Measurements from ENCODE around the gene ADPRH. TPM values are rescaled to one million over a fixed set of nuclear protein-coding genes. Genes with fewer than 3 reads are reported as not detected.

ADPRH gene
- total RNA-seq, 1 experiment from 2014 or later: 4.7 TPM

GRCh38 chr3:119553823-119554415 is 25.4 kb upstream of the ADPRH start:
- H3K9me3 ChIP-seq (ENCODE audit: low read length): no peaks in the 10 kb centered on the region
- no peak overlapping the region for H3K4me2 ChIP-seq (ENCODE audit: low read length)
- H2AFZ ChIP-seq (ENCODE audit: low read length): no peak overlapping the region
- no peak overlapping the region for H3K27ac ChIP-seq (ENCODE audit: low read length)
- no peak overlapping the region for H3K9ac ChIP-seq (ENCODE audit: low read length)
- CTCF ChIA-PET: no interaction called here
- ATAC-seq (no peak; the same call in 1 of the 2 replicates), DNase-seq (no peak)
- H3K36me3 ChIP-seq (ENCODE audit: low read depth, low read length): no peaks in the 10 kb centered on the region
- H3K4me1 ChIP-seq (ENCODE audit: insufficient read depth, low read length): no peaks in the 10 kb centered on the region
- H3K9me2 ChIP-seq (replicated peaks; ENCODE audit: low read length): no peaks in the 10 kb centered on the region
- H3F3A ChIP-seq (ENCODE audit: low read length, unreplicated experiment): no peaks in the 10 kb centered on the region
- H3K4me3 ChIP-seq (ENCODE audit: low read length): no peak overlapping the region
- H3K79me2 ChIP-seq (ENCODE audit: low read length): no peaks in the 10 kb centered on the region
- H4K20me1 ChIP-seq (ENCODE audit: low read length): no peaks in the 10 kb centered on the region
- TF ChIP-seq EZH2phosphoT487 (IDR thresholded peaks at IDR 0.05; ENCODE audit: borderline replicate concordance, low read length) (no peak), EZH2 (IDR thresholded peaks at IDR 0.05; ENCODE audit: low read length, unreplicated experiment) (no peak), CTCF (conservative IDR thresholded peaks at IDR 0.05; ENCODE audit: low read depth, low read length) (no peak)
- no TSS peak for BruUV-seq (replicated peaks)
- POLR2A ChIA-PET (ENCODE audit: unreplicated experiment): no interaction called here
- intact Hi-C loops (cut with micrococcal nuclease): no loop called here
- H3K27me3 ChIP-seq (ENCODE audit: low read length): no peaks in the 10 kb centered on the region

GRCh38 chr3:119555309-119555735 is 24.0 kb upstream of the ADPRH start:
- H2AFZ ChIP-seq (ENCODE audit: low read length): no peak overlapping the region
- DNase-seq (no peak), ATAC-seq (no peak)
- no peaks in the 10 kb centered on the region for H3K36me3 ChIP-seq (ENCODE audit: low read depth, low read length)
- H3K4me2 ChIP-seq (ENCODE audit: low read length): no peak overlapping the region
- no peak overlapping the region for H3K4me3 ChIP-seq (ENCODE audit: low read length)
- no peaks in the 10 kb centered on the region for H3K4me1 ChIP-seq (ENCODE audit: insufficient read depth, low read length)
- H3K27ac ChIP-seq (ENCODE audit: low read length): no peak overlapping the region
- intact Hi-C loops (cut with micrococcal nuclease): no loop called here
- BruUV-seq (replicated peaks): no TSS peak
- H3K9ac ChIP-seq (ENCODE audit: low read length): no peak overlapping the region
- no peaks in the 10 kb centered on the region for H4K20me1 ChIP-seq (ENCODE audit: low read length)
- H3K9me2 ChIP-seq (replicated peaks; ENCODE audit: low read length): no peaks in the 10 kb centered on the region
- H3K9me3 ChIP-seq (ENCODE audit: low read length): no peaks in the 10 kb centered on the region
- CTCF ChIA-PET: no interaction called here
- H3F3A ChIP-seq (ENCODE audit: low read length, unreplicated experiment): no peaks in the 10 kb centered on the region
- no peak for TF ChIP-seq CTCF (conservative IDR thresholded peaks at IDR 0.05; ENCODE audit: low read depth, low read length)
- no peak for TF ChIP-seq EZH2 (IDR thresholded peaks at IDR 0.05; ENCODE audit: low read length, unreplicated experiment)
- TF ChIP-seq EZH2phosphoT487 (IDR thresholded peaks at IDR 0.05; ENCODE audit: borderline replicate concordance, low read length): no peak
- POLR2A ChIA-PET (ENCODE audit: unreplicated experiment): no interaction called here
- no peaks in the 10 kb centered on the region for H3K27me3 ChIP-seq (ENCODE audit: low read length)
- no peaks in the 10 kb centered on the region for H3K79me2 ChIP-seq (ENCODE audit: low read length)

- ATAC-seq (no peak), DNase-seq (no peak)
- Histone ChIP-seq H3K27me3 (ENCODE audit: low read length) (no peaks in the 10 kb centered on the region), H4K20me1 (ENCODE audit: low read length) (no peaks in the 10 kb centered on the region), H3K9me3 (ENCODE audit: low read length) (no peaks in the 10 kb centered on the region), H3K79me2 (ENCODE audit: low read length) (no peaks in the 10 kb centered on the region), H3K9me2 (replicated peaks; ENCODE audit: low read length) (no peaks in the 10 kb centered on the region), H3K4me3 (ENCODE audit: low read length) (no peak overlapping the region), H3K4me1 (ENCODE audit: insufficient read depth, low read length) (no peaks in the 10 kb centered on the region), H3K36me3 (ENCODE audit: low read depth, low read length) (no peaks in the 10 kb centered on the region), H3F3A (ENCODE audit: low read length, unreplicated experiment) (no peaks in the 10 kb centered on the region), H3K4me2 (ENCODE audit: low read length) (no peak overlapping the region), H3K27ac (ENCODE audit: low read length) (no peak overlapping the region), H2AFZ (ENCODE audit: low read length) (no peak overlapping the region), H3K9ac (ENCODE audit: low read length) (no peak overlapping the region)
- TF ChIP-seq EZH2phosphoT487 (IDR thresholded peaks at IDR 0.05; ENCODE audit: borderline replicate concordance, low read length): no peak
- no peak for TF ChIP-seq CTCF (conservative IDR thresholded peaks at IDR 0.05; ENCODE audit: low read depth, low read length)
- no peak for TF ChIP-seq EZH2 (IDR thresholded peaks at IDR 0.05; ENCODE audit: low read length, unreplicated experiment)
- intact Hi-C loops (cut with micrococcal nuclease): no loop called here
- POLR2A ChIA-PET (ENCODE audit: unreplicated experiment): interaction anchor here (0.6 kb wide), 1 partner anchor 51 kb away, joined by 3 read pairs; no protein-coding TSS in a partner anchor
- CTCF ChIA-PET: no interaction called here
- BruUV-seq (replicated peaks): no TSS peak
Observed at GRCh38 chr3:119555929-119556328, 23.4 kb upstream of the ADPRH start.

All from PC-3 (cell line).